ENCODE measurements around the gene HCFC1. TPM values are rescaled to one million over a fixed set of nuclear protein-coding genes. Genes with fewer than 3 reads are reported as not detected.
A peak's percentile ranks its signal among the peaks of the same experiment; 100 is the strongest.

Gene HCFC1
- total RNA-seq, 1 donor from 2014 or later, result 61.2 TPM

GRCh38 chrX:153966283-153966688, 5.3 kb downstream of the HCFC1 start:
- Histone ChIP-seq H3K4me3 (ENCODE audit: insufficient read depth, low read depth, low read length) (no peak overlapping the region), H3K9ac (ENCODE audit: low read length) (peak overlapping the region; percentile 22), H3K27ac (ENCODE audit: low read depth, low read length) (no peak overlapping the region), H3K4me1 (ENCODE audit: insufficient read depth, low read length) (peaks cover 33% of the 10 kb centered on the region), H3K9me3 (ENCODE audit: insufficient read depth, low read depth, low read length) (no peaks in the 10 kb centered on the region), H3K27me3 (ENCODE audit: insufficient read depth, low read length) (no peaks in the 10 kb centered on the region), H2AFZ (ENCODE audit: low read depth, low read length) (no peak overlapping the region), H3K4me2 (ENCODE audit: low read length) (peak overlapping the region; percentile 93), H3K79me2 (ENCODE audit: insufficient read depth, low read length) (peaks cover 95% of the 10 kb centered on the region), H4K20me1 (ENCODE audit: insufficient read depth, low read length) (peaks cover 84% of the 10 kb centered on the region), H3K36me3 (ENCODE audit: insufficient read depth, low read length) (no peaks in the 10 kb centered on the region)
- Mint-ChIP-seq H3K36me3 (ENCODE audit: low read depth, unreplicated experiment) (peaks cover 2% of the 10 kb centered on the region), H3K4me3 (ENCODE audit: unreplicated experiment) (peak overlapping the region; percentile 73), H3K27me3 (ENCODE audit: low read depth, unreplicated experiment) (no peaks in the 10 kb centered on the region), H3K9me3 (ENCODE audit: unreplicated experiment) (no peaks in the 10 kb centered on the region), H3K4me1 (ENCODE audit: low read depth, unreplicated experiment) (peaks cover 18% of the 10 kb centered on the region), H3K27ac (ENCODE audit: unreplicated experiment) (peak overlapping the region; percentile 66)
- DNase-seq (ENCODE audit: low read depth) (peak; percentile 46), FAIRE-seq (no peak)
- no peak for TF ChIP-seq EZH2 (IDR thresholded peaks at IDR 0.05; ENCODE audit: insufficient read depth, low read length)
- TF ChIP-seq CTCF (IDR thresholded peaks at IDR 0.05; ENCODE audit: insufficient read depth, low read depth, low read length), result no peak

GRCh38 chrX:153965406-153965805, 6.2 kb downstream of the HCFC1 start:
- Mint-ChIP-seq H3K4me3 (ENCODE audit: unreplicated experiment) (no peak overlapping the region), H3K4me1 (ENCODE audit: low read depth, unreplicated experiment) (peaks cover 18% of the 10 kb centered on the region), H3K27ac (ENCODE audit: unreplicated experiment) (no peak overlapping the region), H3K9me3 (ENCODE audit: unreplicated experiment) (no peaks in the 10 kb centered on the region), H3K36me3 (ENCODE audit: low read depth, unreplicated experiment) (peaks cover 3% of the 10 kb centered on the region), H3K27me3 (ENCODE audit: low read depth, unreplicated experiment) (no peaks in the 10 kb centered on the region)
- H4K20me1 ChIP-seq (ENCODE audit: insufficient read depth, low read length), result peaks cover 91% of the 10 kb centered on the region
- TF ChIP-seq EZH2 (IDR thresholded peaks at IDR 0.05; ENCODE audit: insufficient read depth, low read length) (no peak), CTCF (IDR thresholded peaks at IDR 0.05; ENCODE audit: insufficient read depth, low read depth, low read length) (no peak)
- H3K27me3 ChIP-seq (ENCODE audit: insufficient read depth, low read length), result no peaks in the 10 kb centered on the region
- no peak overlapping the region for H3K27ac ChIP-seq (ENCODE audit: low read depth, low read length)
- peaks cover 2% of the 10 kb centered on the region for H3K36me3 ChIP-seq (ENCODE audit: insufficient read depth, low read length)
- no peak overlapping the region for H3K4me3 ChIP-seq (ENCODE audit: insufficient read depth, low read depth, low read length)
- no peaks in the 10 kb centered on the region for H3K9me3 ChIP-seq (ENCODE audit: insufficient read depth, low read depth, low read length)
- H3K9ac ChIP-seq (ENCODE audit: low read length), result no peak overlapping the region
- H3K4me1 ChIP-seq (ENCODE audit: insufficient read depth, low read length), result peaks cover 33% of the 10 kb centered on the region
- DNase-seq (ENCODE audit: low read depth) (no peak), FAIRE-seq (peak; percentile 32)
- H3K79me2 ChIP-seq (ENCODE audit: insufficient read depth, low read length), result peaks cover 96% of the 10 kb centered on the region
- no peak overlapping the region for H2AFZ ChIP-seq (ENCODE audit: low read depth, low read length)
- H3K4me2 ChIP-seq (ENCODE audit: low read length), result no peak overlapping the region

GRCh38 chrX:153964105-153964504, 7.5 kb downstream of the HCFC1 start:
- Mint-ChIP-seq H3K4me1 (ENCODE audit: low read depth, unreplicated experiment) (peaks cover 18% of the 10 kb centered on the region), H3K36me3 (ENCODE audit: low read depth, unreplicated experiment) (peaks cover 4% of the 10 kb centered on the region), H3K4me3 (ENCODE audit: unreplicated experiment) (no peak overlapping the region), H3K27me3 (ENCODE audit: low read depth, unreplicated experiment) (no peaks in the 10 kb centered on the region), H3K27ac (ENCODE audit: unreplicated experiment) (no peak overlapping the region), H3K9me3 (ENCODE audit: unreplicated experiment) (no peaks in the 10 kb centered on the region)
- H3K27me3 ChIP-seq (ENCODE audit: insufficient read depth, low read length), result no peaks in the 10 kb centered on the region
- H4K20me1 ChIP-seq (ENCODE audit: insufficient read depth, low read length), result peaks cover 83% of the 10 kb centered on the region
- no peak overlapping the region for H3K4me3 ChIP-seq (ENCODE audit: insufficient read depth, low read depth, low read length)
- TF ChIP-seq CTCF (IDR thresholded peaks at IDR 0.05; ENCODE audit: insufficient read depth, low read depth, low read length) (no peak), EZH2 (IDR thresholded peaks at IDR 0.05; ENCODE audit: insufficient read depth, low read length) (no peak)
- H3K9ac ChIP-seq (ENCODE audit: low read length), result no peak overlapping the region
- H3K4me2 ChIP-seq (ENCODE audit: low read length), result no peak overlapping the region
- no peak overlapping the region for H2AFZ ChIP-seq (ENCODE audit: low read depth, low read length)
- H3K79me2 ChIP-seq (ENCODE audit: insufficient read depth, low read length), result peaks cover 85% of the 10 kb centered on the region
- H3K36me3 ChIP-seq (ENCODE audit: insufficient read depth, low read length), result peaks cover 2% of the 10 kb centered on the region
- H3K9me3 ChIP-seq (ENCODE audit: insufficient read depth, low read depth, low read length), result no peaks in the 10 kb centered on the region
- H3K27ac ChIP-seq (ENCODE audit: low read depth, low read length), result no peak overlapping the region
- FAIRE-seq (no peak), DNase-seq (ENCODE audit: low read depth) (no peak)
- H3K4me1 ChIP-seq (ENCODE audit: insufficient read depth, low read length), result peaks cover 29% of the 10 kb centered on the region
